Stimulated activated naive CD8-positive, alpha-beta T cell treated with anti-CD3 and anti-CD28 coated beads, Interleukin-15, Interleukin-2, amounts not matched to agents 100 U/mL and 50 U/mL, for 24 hours (primary cell): ENCODE measurements around the gene CMSS1.

Experiments used
- ATAC-seq: fragments of 150-1000 bp; cut with Tn5 transposase; one replicate; pipeline ENCODE4 v1.10.0; 2021
- DNase-seq: peaks from one replicate; pipeline ENCODE4 v3.0.0; 2021

Gene CMSS1

GRCh38 chr3:100183608-100184125, 366.0 kb downstream of the CMSS1 start:
- ATAC-seq (no peak), DNase-seq (no peak)

GRCh38 chr3:100184948-100185570, 367.4 kb downstream of the CMSS1 start:
- ATAC-seq, result no peak

GRCh38 chr3:100185847-100186246, 368.2 kb downstream of the CMSS1 start:
- ATAC-seq (no peak), DNase-seq (no peak)

More at GRCh38 chr3:100184948-100185570, 367.4 kb downstream of the CMSS1 start:
- DNase-seq, result no peak

GRCh38 chr3:100189444-100189964, 371.8 kb downstream of the CMSS1 start:
- DNase-seq, result no peak
- no peak for ATAC-seq

- no peak for DNase-seq
- ATAC-seq, result no peak
Observed at GRCh38 chr3:100195375-100195774, 377.7 kb downstream of the CMSS1 start.

GRCh38 chr3:100197876-100198275, 380.2 kb downstream of the CMSS1 start:
- ATAC-seq, result no peak

GRCh38 chr3:100198579-100199269, 381.1 kb downstream of the CMSS1 start:
- no peak for DNase-seq
- ATAC-seq, result no peak

More at GRCh38 chr3:100197876-100198275, 380.2 kb downstream of the CMSS1 start:
- no peak for DNase-seq

DNA sequence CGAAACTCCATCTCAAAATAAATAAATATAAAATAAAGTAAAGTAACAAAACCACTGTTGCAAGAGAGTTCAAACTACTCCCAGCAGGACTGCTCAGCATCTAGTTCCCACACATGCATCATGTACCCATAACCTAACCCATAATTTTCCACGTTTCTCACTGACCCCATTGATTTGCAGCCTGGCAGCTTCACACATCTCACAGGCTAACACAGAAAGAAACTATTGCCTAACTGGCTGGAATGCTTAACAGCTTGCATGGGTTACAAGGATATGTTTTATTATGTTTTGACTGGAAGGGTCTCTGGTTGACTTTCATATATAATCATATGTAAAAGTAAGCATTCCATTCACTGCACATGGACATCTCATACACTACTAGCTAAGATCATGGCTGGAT, 387.5 kb downstream of the CMSS1 start:
- DNase-seq (no peak), ATAC-seq (no peak)

DNA sequence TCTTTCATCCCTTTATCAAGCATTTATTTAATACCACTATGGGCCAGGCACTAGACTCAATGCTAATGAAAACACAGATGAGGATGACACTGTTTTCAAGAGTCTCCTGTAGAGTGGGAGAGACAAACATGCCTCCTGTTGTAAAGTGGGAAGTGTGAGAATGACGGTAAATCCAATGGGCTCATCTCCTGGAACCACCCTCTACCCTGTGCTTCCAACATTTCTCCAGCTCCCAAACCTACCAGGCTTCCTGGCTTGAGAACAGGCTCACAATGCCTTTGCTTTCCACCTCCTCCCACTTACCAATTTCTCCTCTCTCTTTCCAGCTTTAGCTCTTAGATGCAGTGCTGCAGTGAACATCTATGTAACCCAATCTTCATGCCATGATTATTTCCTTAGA, 389.0 kb downstream of the CMSS1 start:
- DNase-seq, result no peak
- ATAC-seq, result no peak

DNA sequence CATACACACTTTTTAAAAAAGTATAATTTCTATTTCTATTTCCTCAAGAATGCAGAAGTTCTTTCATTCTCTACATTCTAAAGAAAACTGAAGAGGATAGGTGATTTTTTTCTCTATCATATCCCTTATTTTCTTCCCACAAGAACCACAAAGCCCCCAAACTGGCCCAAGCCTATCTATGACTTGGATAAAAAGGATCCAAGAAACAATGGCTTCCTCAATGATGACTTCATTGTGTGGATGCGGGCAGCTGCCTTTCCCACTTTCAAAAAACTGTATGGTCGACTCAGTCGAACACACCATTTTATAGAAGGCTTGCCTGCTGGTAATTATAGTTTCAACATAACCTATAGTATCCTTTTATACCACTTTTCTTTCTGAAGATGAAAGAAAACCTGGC, 390.2 kb downstream of the CMSS1 start:
- DNase-seq (no peak), ATAC-seq (no peak)

DNA sequence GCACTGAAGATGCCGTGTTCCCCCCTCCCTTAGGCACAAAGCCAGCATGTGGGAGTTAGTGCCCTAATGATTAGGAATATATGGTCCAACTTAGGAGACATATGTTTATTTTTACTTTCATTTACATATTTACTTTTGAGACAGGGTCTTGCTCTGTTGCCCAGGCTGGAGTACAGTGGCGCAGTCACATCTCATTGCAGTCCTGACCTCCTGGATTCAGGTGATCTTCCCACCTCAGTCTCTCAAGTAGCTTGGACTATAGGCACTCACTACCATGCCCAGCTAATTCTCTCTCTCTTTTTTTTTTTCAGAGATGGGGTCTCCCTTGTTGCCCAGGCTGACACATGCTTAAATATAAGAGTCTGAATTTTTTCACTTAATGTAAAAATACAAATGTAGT, 391.5 kb downstream of the CMSS1 start:
- DNase-seq, result no peak
- no peak for ATAC-seq

DNA sequence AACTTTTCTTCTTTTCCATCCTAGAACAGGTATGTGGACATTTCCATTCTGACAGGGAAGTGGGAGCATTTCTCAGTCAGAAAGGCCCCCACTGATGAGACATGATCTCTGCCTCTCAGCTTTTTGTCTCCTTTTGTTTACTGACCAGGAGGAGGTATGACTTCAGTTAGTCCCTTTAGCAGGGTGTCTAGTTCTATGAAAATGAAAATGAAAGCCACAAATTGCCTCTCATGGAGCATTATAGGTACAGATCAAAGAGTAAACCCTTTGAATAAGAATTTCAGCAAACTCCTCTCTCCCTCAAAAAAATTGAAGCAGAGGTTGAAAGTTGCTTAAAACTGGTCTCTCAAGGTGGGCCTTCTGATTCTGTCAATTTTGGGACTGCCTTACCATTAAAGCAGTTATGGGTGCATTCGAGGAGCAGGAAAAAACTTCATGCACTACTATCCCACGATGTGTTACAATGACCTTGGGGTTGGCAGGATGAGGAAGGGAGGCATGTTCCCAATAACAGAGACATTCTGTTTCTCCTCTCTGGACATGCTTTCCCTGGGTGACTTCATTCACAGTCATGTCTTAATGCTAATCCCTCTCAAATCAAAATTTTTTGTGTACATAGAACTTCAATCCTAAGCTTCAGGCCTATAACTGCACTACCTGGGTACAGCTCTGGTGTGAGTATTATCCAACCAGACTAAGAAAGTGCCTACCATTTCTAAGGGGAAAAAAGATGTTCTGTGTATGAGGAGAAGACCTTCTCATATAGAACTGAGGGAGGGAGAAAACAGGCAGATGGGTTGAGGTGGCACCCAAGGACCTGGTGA, 392.5 kb downstream of the CMSS1 start:
- ATAC-seq (peak; percentile 80), DNase-seq (no peak)

DNA sequence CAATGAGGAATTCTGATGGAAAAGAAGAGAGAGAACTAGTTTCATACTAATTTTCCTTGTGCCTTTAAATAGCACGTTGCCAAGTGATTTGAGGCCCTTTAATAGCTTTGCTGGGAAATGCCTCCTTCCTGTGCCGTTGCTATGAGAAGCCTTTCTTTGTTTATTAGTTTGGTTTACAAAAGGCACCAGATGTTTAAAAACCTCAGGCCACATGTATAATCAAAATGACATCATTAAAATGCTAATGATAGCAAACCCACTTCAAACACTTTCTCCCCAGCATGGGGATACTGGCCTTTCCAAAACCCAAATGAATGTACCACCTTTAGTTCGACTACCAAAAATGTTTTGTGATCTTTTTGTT, 393.1 kb downstream of the CMSS1 start:
- no peak for ATAC-seq

GRCh38 chr3:100213891-100214573, 396.4 kb downstream of the CMSS1 start:
- ATAC-seq, result no peak
- no peak for DNase-seq

More for the DNA sequence above, 393.1 kb downstream of the CMSS1 start:
- DNase-seq, result no peak

GRCh38 chr3:100214574-100214964, 396.9 kb downstream of the CMSS1 start:
- ATAC-seq, result no peak
- DNase-seq, result no peak

- no peak for ATAC-seq
- no peak for DNase-seq
Observed at GRCh38 chr3:100216713-100217112, 399.1 kb downstream of the CMSS1 start.

DNA sequence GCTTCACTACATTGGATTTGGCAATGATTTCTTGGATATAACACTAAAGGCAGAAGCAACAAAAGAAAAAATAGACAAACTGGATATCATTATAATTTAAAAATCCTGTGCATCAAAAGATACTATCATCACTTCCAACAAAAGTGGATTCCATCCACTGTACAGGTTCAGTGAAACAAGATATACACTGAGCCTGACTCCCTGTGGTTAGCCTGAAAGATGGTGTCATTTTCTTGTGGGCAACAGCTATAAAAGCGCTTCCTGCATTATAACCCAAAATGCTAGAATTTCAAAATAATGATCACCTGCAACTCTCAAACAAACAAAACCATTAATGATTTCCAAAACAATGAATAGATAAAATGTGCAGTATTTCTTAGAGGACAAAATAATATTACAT, 403.5 kb downstream of the CMSS1 start:
- ATAC-seq, result no peak
- DNase-seq, result no peak

- DNase-seq (no peak), ATAC-seq (no peak)
Observed at GRCh38 chr3:100225193-100225592, 407.5 kb downstream of the CMSS1 start.

GRCh38 chr3:100225883-100226282, 408.2 kb downstream of the CMSS1 start:
- ATAC-seq (no peak), DNase-seq (no peak)

- ATAC-seq (no peak), DNase-seq (no peak)
Observed at GRCh38 chr3:100226712-100227429, 409.2 kb downstream of the CMSS1 start.

DNA sequence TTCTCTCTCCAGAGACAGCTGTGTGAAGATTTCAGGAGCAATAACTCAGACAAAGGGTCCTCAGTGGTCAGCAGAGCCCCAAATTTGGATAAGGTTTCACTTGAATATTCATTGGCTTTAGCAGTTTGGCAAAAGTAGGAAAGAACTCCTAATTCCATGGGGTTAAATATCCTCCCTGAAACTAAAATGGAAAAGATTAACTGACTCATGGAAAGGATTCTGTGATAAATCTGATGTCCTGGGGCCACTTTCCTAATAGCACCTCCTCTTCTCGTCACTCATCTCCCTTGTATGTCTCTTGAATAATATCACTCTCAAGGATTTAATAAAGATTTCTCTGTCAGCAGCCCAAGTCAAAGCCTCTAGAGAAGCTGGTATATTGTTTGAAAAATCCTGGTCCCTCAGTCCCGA, 409.9 kb downstream of the CMSS1 start:
- DNase-seq, result no peak

More for the DNA sequence above, 409.9 kb downstream of the CMSS1 start:
- ATAC-seq, result no peak
